H9 (cell line): ENCODE measurements around the gene EPHA3. TPM values are rescaled to one million over a fixed set of nuclear protein-coding genes. Genes with fewer than 3 reads are reported as not detected.

Experiments used
- DNase-seq: peaks from one replicate; pipeline ENCODE4 v3.0.0-alpha.2; 2017
- H2AFZ ChIP-seq: one replicate; pipeline ENCODE4 v1.6.1; 2013; ENCODE audit warnings: mild to moderate bottlenecking, low read length, control low read depth, moderate library complexity
- H2AK5ac ChIP-seq: 2 replicates; pipeline ENCODE4 v1.6.1; 2013; ENCODE audit warnings: low read length, control low read depth, mixed read lengths; ENCODE audit not compliant: insufficient read length
- H2BK120ac ChIP-seq: one replicate; pipeline ENCODE4 v1.6.1; 2013; ENCODE audit warnings: low read depth, mild to moderate bottlenecking, low read length, control low read depth, inconsistent platforms; ENCODE audit not compliant: poor library complexity, severe bottlenecking
- H2BK12ac ChIP-seq: 2 replicates; pipeline ENCODE4 v1.6.1; 2013; ENCODE audit warnings: low read length, control low read depth, mixed read lengths, low read depth; ENCODE audit not compliant: insufficient read length
- H2BK15ac ChIP-seq: 2 replicates; pipeline ENCODE4 v1.6.1; 2013; ENCODE audit warnings: low read depth, low read length, control low read depth
- H2BK20ac ChIP-seq: one replicate; pipeline ENCODE4 v1.6.1; 2013; ENCODE audit warnings: low read depth, mild to moderate bottlenecking, low read length, control low read depth, inconsistent platforms; ENCODE audit not compliant: poor library complexity, severe bottlenecking
- H2BK5ac ChIP-seq: 2 replicates; pipeline ENCODE4 v1.6.1; 2013; ENCODE audit warnings: low read length, control low read depth, mixed read lengths; ENCODE audit not compliant: insufficient read length
- H3K14ac ChIP-seq: 2 replicates; pipeline ENCODE4 v1.6.1; 2013; ENCODE audit warnings: low read length, control low read depth; ENCODE audit not compliant: insufficient read depth
- H3K18ac ChIP-seq: 2 replicates; pipeline ENCODE4 v1.6.1; 2013; ENCODE audit warnings: low read depth, mild to moderate bottlenecking, mixed read lengths, low read length, control low read depth; ENCODE audit not compliant: insufficient read length
- H3K23ac ChIP-seq: 2 replicates; pipeline ENCODE4 v1.6.1; 2013; ENCODE audit warnings: low read length, control low read depth, mixed read lengths, low read depth; ENCODE audit not compliant: insufficient read length
- H3K23me2 ChIP-seq: 2 replicates; pipeline ENCODE4 v1.6.1; 2013; ENCODE audit warnings: low read depth, mild to moderate bottlenecking, mixed read lengths, low read length, control low read depth; ENCODE audit not compliant: insufficient read length, poor library complexity, severe bottlenecking
- H3K27ac ChIP-seq: 2 replicates; pipeline ENCODE4 v1.5.1; 2013; ENCODE audit warnings: low read length, control low read depth, mixed read lengths, low read depth; ENCODE audit not compliant: insufficient read length
- H3K27me3 ChIP-seq: 2 replicates; pipeline ENCODE4 v1.6.1; 2013; ENCODE audit warnings: low read length, control low read depth, inconsistent platforms; ENCODE audit not compliant: insufficient read depth
- H3K4ac ChIP-seq: 2 replicates; pipeline ENCODE4 v1.6.1; 2013; ENCODE audit warnings: low read depth, mild to moderate bottlenecking, control low read depth, inconsistent platforms, low read length, moderate library complexity
- H3K4me1 ChIP-seq: 2 replicates; pipeline ENCODE4 v1.6.1; 2013; ENCODE audit warnings: low read length, control low read depth, inconsistent platforms; ENCODE audit not compliant: insufficient read depth
- H3K4me2 ChIP-seq: 2 replicates; pipeline ENCODE4 v1.6.1; 2013; ENCODE audit warnings: low read length, control low read depth, mixed read lengths; ENCODE audit not compliant: insufficient read length, insufficient read depth
- H3K56ac ChIP-seq: 2 replicates; pipeline ENCODE4 v1.6.1; 2013; ENCODE audit warnings: low read depth, mild to moderate bottlenecking, mixed read lengths, low read length, control low read depth; ENCODE audit not compliant: insufficient read length
- H3K79me1 ChIP-seq: 2 replicates; pipeline ENCODE4 v1.6.1; 2013; ENCODE audit warnings: low read depth, mild to moderate bottlenecking, moderate library complexity, low read length, control low read depth, inconsistent platforms; ENCODE audit not compliant: insufficient read depth, poor library complexity, severe bottlenecking
- H3K79me2 ChIP-seq: 2 replicates; pipeline ENCODE4 v1.6.1; 2013; ENCODE audit warnings: low read length, control low read depth, inconsistent platforms; ENCODE audit not compliant: insufficient read depth
- H3K9ac ChIP-seq: 2 replicates; pipeline ENCODE4 v1.6.1; 2013; ENCODE audit warnings: low read length, control low read depth, mixed read lengths; ENCODE audit not compliant: insufficient read length; ENCODE audit errors: extremely low read depth
- H3K9me3 ChIP-seq: one replicate; pipeline ENCODE4 v1.6.1; 2013; ENCODE audit warnings: low read depth, low read length, inconsistent platforms; ENCODE audit not compliant: control insufficient read depth
- H3T11ph ChIP-seq: one replicate; pipeline ENCODE4 v1.6.1; 2013; ENCODE audit warnings: mild to moderate bottlenecking, low read length, control low read depth, inconsistent platforms
- H4K20me1 ChIP-seq: one replicate; pipeline ENCODE4 v1.6.1; 2013; ENCODE audit not compliant: control insufficient read depth, insufficient read length, insufficient read depth
- H4K5ac ChIP-seq: 2 replicates; pipeline ENCODE4 v1.6.1; 2013; ENCODE audit warnings: low read depth, mild to moderate bottlenecking, mixed read lengths, low read length, control low read depth; ENCODE audit not compliant: insufficient read length
- H4K8ac ChIP-seq: replicated peaks from 2 replicates; pipeline ENCODE4 v1.6.1; 2013; ENCODE audit warnings: low read length, control low read depth, mixed read lengths, low read depth; ENCODE audit not compliant: insufficient read length
- H4K91ac ChIP-seq: 2 replicates; pipeline ENCODE4 v1.6.1; 2013; ENCODE audit warnings: low read depth, mild to moderate bottlenecking, moderate library complexity, mixed read lengths, low read length, control low read depth; ENCODE audit not compliant: insufficient read length
- H3K27ac Mint-ChIP-seq, 3 experiments: 2 replicates in 2 of 3; 3 replicates in 1 of 3; pipeline ENCODE4 v1.8.0; 2020 to 2021; ENCODE audit warnings: mixed read lengths in 3 of 3, mild to moderate bottlenecking in 1 of 3, moderate library complexity in 1 of 3
- H3K27me3 Mint-ChIP-seq: 2 replicates; pipeline ENCODE4 v1.8.0; 2021; ENCODE audit warnings: low read depth, mild to moderate bottlenecking, moderate library complexity, mixed read lengths
- H3K36me3 Mint-ChIP-seq, 3 experiments: 2 replicates in 2 of 3; 3 replicates in 1 of 3; pipeline ENCODE4 v1.8.0; 2020 to 2021; ENCODE audit warnings: low read depth in 3 of 3, mixed read lengths in 3 of 3; ENCODE audit not compliant: insufficient read depth in 1 of 3
- H3K4me1 Mint-ChIP-seq, 2 experiments: 2 replicates each; pipeline ENCODE4 v1.8.0; 2020; ENCODE audit warnings: mixed read lengths in 2 of 2
- H3K4me3 Mint-ChIP-seq, 2 experiments: 2 replicates in 1 of 2; 3 replicates in 1 of 2; pipeline ENCODE4 v1.8.0; 2020 to 2021; ENCODE audit warnings: mild to moderate bottlenecking in 2 of 2, mixed read lengths in 2 of 2, moderate library complexity in 1 of 2
- H3K9me3 Mint-ChIP-seq, 2 experiments: 2 replicates in 1 of 2; 3 replicates in 1 of 2; pipeline ENCODE4 v1.8.0; 2020; ENCODE audit warnings: mild to moderate bottlenecking in 2 of 2, mixed read lengths in 2 of 2, moderate library complexity in 1 of 2
- CTCF ChIP-seq: fragments of 200-600 bp; sonication (generic); conservative IDR thresholded peaks from 3 replicates; pipeline ENCODE4 v1.8.0; 2021; ENCODE audit warnings: antibody characterized with exemption, mild to moderate bottlenecking
- WGBS: extraction: QIAGEN DNeasy Blood & Tissue Kit; methylation state at CpG from one replicate; pipeline ENCODE4 v1.1.7; 2013; ENCODE audit warnings: missing lambda C conversion rate, low lambda C conversion rate, mixed read lengths; ENCODE audit not compliant: insufficient read length; ENCODE audit errors: extremely low coverage; 5-methylcytosine and 5-hydroxymethylcytosine counted together
- total RNA-seq: library from RNA; stranded (reverse); gene quantifications from 2 replicates; pipeline ENCODE4 v1.2.1, GENCODE V29; 2021

EPHA3 gene
- total RNA-seq, 1 experiment from 2014 or later: 0.66 TPM

- Histone ChIP-seq H4K91ac (no peak overlapping the region), H2BK5ac (no peak overlapping the region), H3K27me3 (no peaks in the 10 kb centered on the region), H2BK20ac (no peak overlapping the region), H3K79me1 (no peaks in the 10 kb centered on the region), H2AFZ (no peak overlapping the region), H3K23me2 (no peaks in the 10 kb centered on the region), H3K4me2 (no peak overlapping the region), H3T11ph (no peak overlapping the region), H2BK120ac (no peak overlapping the region), H4K20me1 (no peaks in the 10 kb centered on the region), H4K8ac (no peak overlapping the region), H3K4me1 (no peaks in the 10 kb centered on the region; the same call in 1 of the 2 replicates), H3K79me2 (no peaks in the 10 kb centered on the region), H3K14ac (no peak overlapping the region), H4K5ac (no peak overlapping the region), H3K4ac (no peak overlapping the region), H2BK15ac (no peak overlapping the region), H3K56ac (no peak overlapping the region), H3K23ac (no peak overlapping the region), H3K9ac (no peak overlapping the region), H3K27ac (no peak overlapping the region), H3K18ac (no peak overlapping the region), H2AK5ac (no peak overlapping the region), H2BK12ac (no peak overlapping the region), H3K9me3 (no peaks in the 10 kb centered on the region)
- H3K9me3 Mint-ChIP-seq: no peaks in the 10 kb centered on the region
- no peak for TF ChIP-seq CTCF
- peak overlapping the region in 1 of 2 experiments; percentile 33; a peak in 1 of 5 replicates for H3K4me3 Mint-ChIP-seq
- peak; percentile 65 for DNase-seq
- no peaks in the 10 kb centered on the region; the same call in 1 of the 2 replicates for H3K27me3 Mint-ChIP-seq
- H3K36me3 Mint-ChIP-seq: no peaks in the 10 kb centered on the region
- peak overlapping the region; percentile 76 to 93 (median 85); a peak in 6 of 7 replicates for H3K27ac Mint-ChIP-seq
- peaks cover 30 to 31% of the 10 kb centered on the region in 2 experiments for H3K4me1 Mint-ChIP-seq
- no CpG with 5 or more reads among the region's 9 CpGs for WGBS
These were observed 171.0 kb downstream of the EPHA3 start for GRCh38 chr3:89278302-89279025.
